Skeletal muscle tissue (tissue), 4 donors: ENCODE results near the gene SMAP2. TPM values are rescaled to one million over a fixed set of nuclear protein-coding genes. Genes with fewer than 3 reads are reported as not detected.

Experiments used
- H3K27ac ChIP-seq: one replicate; pipeline ENCODE4 v1.7.0; 2013; ENCODE audit warnings: mild to moderate bottlenecking, low read depth, low read length, inconsistent platforms
- H3K27me3 ChIP-seq, 3 donors: one replicate each; pipeline ENCODE4 v1.7.0; 2013; ENCODE audit warnings: low read length in 3 of 3; ENCODE audit not compliant: control insufficient read depth in 3 of 3, insufficient read depth in 3 of 3
- H3K36me3 ChIP-seq, 3 donors: one replicate each; pipeline ENCODE4 v1.7.0; 2013; ENCODE audit warnings: low read length in 3 of 3; ENCODE audit not compliant: control insufficient read depth in 3 of 3, insufficient read depth in 3 of 3
- H3K4me1 ChIP-seq, 3 donors: one replicate each; pipeline ENCODE4 v1.7.0; 2013; ENCODE audit warnings: low read length in 3 of 3, mild to moderate bottlenecking in 3 of 3; ENCODE audit not compliant: control insufficient read depth in 3 of 3, insufficient read depth in 3 of 3
- H3K4me3 ChIP-seq, 3 donors: one replicate each; pipeline ENCODE4 v1.7.0; 2013; ENCODE audit warnings: low read length in 3 of 3
- H3K9ac ChIP-seq, 3 donors: one replicate each; pipeline ENCODE4 v1.7.0; 2013; ENCODE audit warnings: low read length in 3 of 3, mild to moderate bottlenecking in 3 of 3, moderate library complexity in 2 of 3, low read depth in 1 of 3
- H3K9me3 ChIP-seq, 3 donors: one replicate each; pipeline ENCODE4 v1.7.0; 2013; ENCODE audit warnings: low read length in 3 of 3; ENCODE audit not compliant: control insufficient read depth in 3 of 3
- total RNA-seq: library from RNA; depleted of rRNA; stranded (reverse); fragments of >200 nt; gene quantifications from one replicate; pipeline ENCODE4 v1.2.3, GENCODE V29; 2014
- donor health status: Osteomylitis.

Gene SMAP2
- total RNA-seq, 1 donor from 2014 or later = 9.9 TPM

GRCh38 chr1:40371707-40372258 lies 1.7 kb upstream of the SMAP2 start:
- no peaks in the 10 kb centered on the region for H3K9me3 ChIP-seq
- peaks cover 8 to 16% (median 13%) of the 10 kb centered on the region in 3 donors for H3K4me1 ChIP-seq
- no peak overlapping the region for H3K9ac ChIP-seq
- no peaks in the 10 kb centered on the region for H3K27me3 ChIP-seq
- H3K4me3 ChIP-seq = no peak overlapping the region
- no peaks in the 10 kb centered on the region for H3K36me3 ChIP-seq
- no peak overlapping the region for H3K27ac ChIP-seq

DNA sequence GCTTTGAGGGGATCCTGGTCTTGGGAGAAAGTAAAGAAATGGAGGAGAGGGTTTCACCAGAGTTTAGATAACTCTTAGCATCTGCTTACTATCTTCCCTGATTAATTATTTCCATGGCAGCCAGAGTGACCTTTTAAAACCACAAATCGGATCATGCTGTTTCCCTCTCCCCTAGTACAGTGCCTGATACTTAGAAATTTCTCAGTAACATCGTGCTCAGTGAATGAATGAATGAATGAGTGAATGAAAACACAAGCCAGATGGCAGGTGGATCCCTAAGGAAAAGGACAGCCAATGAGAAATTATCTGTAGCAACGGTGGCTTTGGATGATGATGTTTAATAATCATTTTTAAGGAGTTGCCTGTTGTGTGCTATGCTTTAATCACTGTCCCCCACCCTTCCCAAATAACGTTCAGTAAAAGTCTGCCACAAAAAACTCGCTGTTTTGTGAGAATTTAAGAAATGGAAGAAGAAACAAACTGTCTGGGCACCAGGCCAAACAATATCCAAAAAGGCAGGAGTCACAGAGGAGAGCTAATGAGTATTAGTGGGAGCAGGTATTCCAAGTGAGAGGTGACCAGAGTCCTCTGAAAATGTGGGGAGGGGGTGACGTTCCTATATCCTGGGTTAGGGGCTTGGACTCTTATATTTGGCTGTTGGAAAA lies 737 bp upstream of the SMAP2 start:
- peak overlapping the region; percentile 13 to 73 (median 19) for H3K4me3 ChIP-seq
- H3K9ac ChIP-seq = no peak overlapping the region
- H3K36me3 ChIP-seq = no peaks in the 10 kb centered on the region
- peaks cover 8 to 21% (median 16%) of the 10 kb centered on the region in 3 donors for H3K4me1 ChIP-seq
- no peaks in the 10 kb centered on the region for H3K27me3 ChIP-seq
- H3K9me3 ChIP-seq = no peaks in the 10 kb centered on the region
- H3K27ac ChIP-seq = no peak overlapping the region

- Histone ChIP-seq H3K9me3 (no peaks in the 10 kb centered on the region), H3K4me1 (peaks cover 13 to 25% (median 19%) of the 10 kb centered on the region in 3 donors), H3K36me3 (no peaks in the 10 kb centered on the region), H3K4me3 (no peak overlapping the region), H3K27me3 (no peaks in the 10 kb centered on the region), H3K9ac (no peak overlapping the region), H3K27ac (peak overlapping the region; percentile 40)
Measured at GRCh38 chr1:40377512-40377911, 4.0 kb downstream of the SMAP2 start.

DNA sequence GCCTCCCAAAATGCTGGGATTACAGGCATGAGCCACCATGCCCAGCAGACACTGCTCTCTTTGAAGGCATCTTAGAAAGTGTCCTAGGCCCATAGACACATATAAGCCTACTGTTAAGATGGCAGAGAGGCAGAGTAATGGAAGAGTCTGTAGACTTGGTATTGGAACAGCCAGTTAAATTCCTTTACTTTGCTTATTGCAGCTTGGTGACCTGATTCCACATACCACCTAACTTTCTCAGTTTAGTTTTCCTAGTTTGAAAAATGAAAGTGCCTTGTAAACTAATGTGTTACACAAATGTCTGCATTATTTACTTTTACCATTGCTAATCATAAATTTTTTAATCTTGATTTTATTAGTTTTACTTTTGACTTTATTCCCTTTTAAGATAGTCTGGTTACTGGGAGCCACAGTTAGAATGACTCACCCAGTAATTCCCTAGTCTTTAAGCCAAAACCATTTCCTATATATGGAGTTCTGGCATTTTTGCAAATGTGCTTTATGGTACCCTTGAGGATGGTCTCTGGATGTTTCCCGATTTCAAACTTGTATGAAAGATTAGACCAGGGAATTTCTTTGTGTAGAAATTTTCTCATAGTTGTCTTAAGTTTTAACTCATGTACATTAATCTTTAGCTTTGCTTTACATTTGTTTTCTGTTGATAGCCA lies 6.4 kb downstream of the SMAP2 start:
- Histone ChIP-seq H3K9me3 (no peaks in the 10 kb centered on the region), H3K4me3 (no peak overlapping the region), H3K4me1 (peaks cover 13 to 32% (median 17%) of the 10 kb centered on the region in 3 donors), H3K36me3 (no peaks in the 10 kb centered on the region), H3K9ac (no peak overlapping the region), H3K27ac (peak overlapping the region; percentile 36), H3K27me3 (no peaks in the 10 kb centered on the region)

DNA sequence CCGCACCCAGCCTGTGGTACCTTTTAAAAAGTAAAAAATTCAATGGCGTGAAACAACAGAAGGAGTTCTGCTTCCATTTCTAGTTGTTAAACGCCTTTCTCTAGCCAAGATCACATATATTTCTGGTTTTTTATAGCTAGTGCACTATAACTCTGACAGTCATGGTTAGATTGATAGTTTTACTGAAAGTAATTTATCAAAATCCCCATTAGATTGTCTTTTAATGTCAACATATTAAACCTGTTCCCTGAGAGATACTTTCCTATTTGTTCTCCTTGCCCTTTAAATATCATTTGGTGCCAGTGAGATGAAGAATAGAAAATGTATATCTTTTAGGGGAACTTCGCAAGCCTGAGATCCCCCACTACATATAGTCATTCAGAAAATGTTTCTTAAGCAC lies 7.3 kb downstream of the SMAP2 start:
- peak overlapping the region in 1 of 3 donors; percentile 37 for H3K9ac ChIP-seq

DNA sequence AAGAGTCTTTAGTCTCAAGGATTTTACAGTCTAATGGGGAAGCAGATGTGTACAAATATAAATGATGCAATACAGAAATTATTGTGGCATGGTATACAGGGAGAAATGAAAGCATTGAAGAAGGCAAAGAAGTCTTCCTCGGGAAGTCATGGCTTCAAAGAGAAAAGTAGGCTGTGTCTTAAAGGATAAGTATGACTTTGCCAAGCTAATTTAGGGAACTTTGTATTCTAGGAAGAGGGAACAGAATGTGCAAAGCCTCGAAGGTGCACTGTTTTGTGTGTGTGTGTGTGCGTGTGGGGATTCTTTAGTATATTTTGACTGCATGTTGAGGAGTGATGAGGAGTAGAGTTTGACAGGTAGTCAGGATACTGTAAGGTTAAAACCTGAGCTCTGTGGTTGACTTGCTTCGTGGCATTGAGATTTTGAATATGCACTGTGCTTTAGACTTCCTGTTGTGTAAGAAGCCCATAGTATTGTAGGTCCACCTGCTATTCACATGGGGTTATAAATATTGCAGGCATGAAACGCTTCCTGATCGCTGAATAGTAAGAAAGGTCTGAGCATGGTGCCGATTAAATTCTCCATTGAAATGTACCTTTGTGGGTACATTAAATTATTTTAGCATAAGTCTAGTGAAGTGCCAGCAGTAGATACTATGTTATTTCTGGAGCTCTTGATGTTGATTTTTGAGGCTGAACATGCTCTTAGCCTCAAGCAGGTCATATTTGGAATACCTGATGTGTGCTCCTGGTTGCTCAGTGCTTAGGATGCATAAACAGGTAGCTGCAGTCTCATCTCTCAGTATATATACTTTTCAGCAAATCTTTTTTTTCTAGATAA lies 8.0 kb downstream of the SMAP2 start:
- no peaks in the 10 kb centered on the region for H3K27me3 ChIP-seq
- H3K9me3 ChIP-seq = no peaks in the 10 kb centered on the region
- H3K4me3 ChIP-seq = no peak overlapping the region
- peaks cover 9 to 35% (median 17%) of the 10 kb centered on the region in 3 donors for H3K4me1 ChIP-seq
- H3K27ac ChIP-seq = peak overlapping the region; percentile 19
- H3K36me3 ChIP-seq = no peaks in the 10 kb centered on the region
- no peak overlapping the region for H3K9ac ChIP-seq

More for the DNA sequence above, 7.3 kb downstream of the SMAP2 start:
- Histone ChIP-seq H3K4me1 (peaks cover 9 to 35% (median 17%) of the 10 kb centered on the region in 3 donors), H3K27ac (peak overlapping the region; percentile 19), H3K27me3 (no peaks in the 10 kb centered on the region), H3K36me3 (no peaks in the 10 kb centered on the region), H3K4me3 (no peak overlapping the region), H3K9me3 (no peaks in the 10 kb centered on the region)

DNA sequence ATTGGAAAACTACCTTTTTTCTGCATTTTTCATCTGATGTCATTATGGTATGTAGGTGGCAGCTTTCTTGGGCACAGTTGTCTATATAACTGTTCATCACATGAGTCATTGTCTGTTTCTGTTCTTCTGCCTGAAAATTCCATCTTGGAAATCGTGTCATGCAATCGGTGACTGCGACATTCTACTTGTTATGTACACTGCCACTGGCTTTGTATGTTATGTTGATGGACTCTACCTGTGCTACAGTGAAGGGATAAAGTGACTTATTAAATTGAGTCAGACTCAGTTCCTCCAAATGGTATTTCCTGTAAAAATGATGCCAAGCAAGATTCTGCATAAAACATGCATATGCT lies 8.6 kb downstream of the SMAP2 start:
- Histone ChIP-seq H3K4me3 (no peak overlapping the region), H3K9ac (no peak overlapping the region), H3K27ac (no peak overlapping the region), H3K36me3 (no peaks in the 10 kb centered on the region), H3K4me1 (peaks cover 9 to 33% (median 17%) of the 10 kb centered on the region in 3 donors), H3K9me3 (no peaks in the 10 kb centered on the region), H3K27me3 (no peaks in the 10 kb centered on the region)

DNA sequence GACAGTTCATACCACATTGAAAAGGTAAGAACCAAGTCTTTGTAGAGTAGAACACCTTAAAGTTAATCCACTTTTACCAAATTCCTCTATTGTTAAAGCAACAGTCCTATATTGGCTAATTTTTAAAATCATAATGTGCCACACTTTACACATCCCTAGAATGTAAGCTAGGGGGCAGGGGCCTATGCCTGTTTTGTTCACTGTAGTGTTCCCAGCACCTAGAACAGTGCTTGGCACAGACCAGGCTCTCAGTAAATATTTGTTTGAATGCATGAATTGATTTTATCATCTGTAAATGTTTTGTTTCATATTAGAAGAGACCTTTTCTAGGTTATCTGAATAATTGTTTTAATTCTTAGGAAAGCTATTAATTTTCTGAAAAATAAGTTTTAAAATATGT lies 9.1 kb downstream of the SMAP2 start:
- Histone ChIP-seq H3K9ac (no peak overlapping the region), H3K4me1 (peaks cover 9 to 28% (median 17%) of the 10 kb centered on the region in 3 donors), H3K27ac (peak overlapping the region; percentile 71), H3K9me3 (no peaks in the 10 kb centered on the region), H3K4me3 (no peak overlapping the region), H3K27me3 (no peaks in the 10 kb centered on the region), H3K36me3 (no peaks in the 10 kb centered on the region)

GRCh38 chr1:40383095-40383487 lies 9.6 kb downstream of the SMAP2 start:
- Histone ChIP-seq H3K27ac (peak overlapping the region; percentile 71), H3K4me3 (peak overlapping the region in 1 of 3 donors; percentile 32), H3K9ac (no peak overlapping the region), H3K27me3 (no peaks in the 10 kb centered on the region), H3K9me3 (no peaks in the 10 kb centered on the region), H3K4me1 (peaks cover 9 to 27% (median 17%) of the 10 kb centered on the region in 3 donors), H3K36me3 (no peaks in the 10 kb centered on the region)
